GM19328 (cell line): ENCODE measurements around the gene TNFRSF21.
A peak's percentile ranks its signal among the peaks of the same experiment; 100 is the strongest.
"Not testable (repeated sequence)": the region's sequence is repeated elsewhere in the genome, so short reads cannot be mapped to it uniquely, and the experiment has no call there.

ENCODE experiments used
- ATAC-seq: cut with Tn5 transposase; IDR thresholded peaks from one replicate; pipeline ENCODE4 v1.9.1; 2021; ENCODE audit warnings: mild to moderate bottlenecking, moderate library complexity; ENCODE audit not compliant: unreplicated experiment

TNFRSF21 gene, protein sequence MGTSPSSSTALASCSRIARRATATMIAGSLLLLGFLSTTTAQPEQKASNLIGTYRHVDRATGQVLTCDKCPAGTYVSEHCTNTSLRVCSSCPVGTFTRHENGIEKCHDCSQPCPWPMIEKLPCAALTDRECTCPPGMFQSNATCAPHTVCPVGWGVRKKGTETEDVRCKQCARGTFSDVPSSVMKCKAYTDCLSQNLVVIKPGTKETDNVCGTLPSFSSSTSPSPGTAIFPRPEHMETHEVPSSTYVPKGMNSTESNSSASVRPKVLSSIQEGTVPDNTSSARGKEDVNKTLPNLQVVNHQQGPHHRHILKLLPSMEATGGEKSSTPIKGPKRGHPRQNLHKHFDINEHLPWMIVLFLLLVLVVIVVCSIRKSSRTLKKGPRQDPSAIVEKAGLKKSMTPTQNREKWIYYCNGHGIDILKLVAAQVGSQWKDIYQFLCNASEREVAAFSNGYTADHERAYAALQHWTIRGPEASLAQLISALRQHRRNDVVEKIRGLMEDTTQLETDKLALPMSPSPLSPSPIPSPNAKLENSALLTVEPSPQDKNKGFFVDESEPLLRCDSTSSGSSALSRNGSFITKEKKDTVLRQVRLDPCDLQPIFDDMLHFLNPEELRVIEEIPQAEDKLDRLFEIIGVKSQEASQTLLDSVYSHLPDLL

DNA sequence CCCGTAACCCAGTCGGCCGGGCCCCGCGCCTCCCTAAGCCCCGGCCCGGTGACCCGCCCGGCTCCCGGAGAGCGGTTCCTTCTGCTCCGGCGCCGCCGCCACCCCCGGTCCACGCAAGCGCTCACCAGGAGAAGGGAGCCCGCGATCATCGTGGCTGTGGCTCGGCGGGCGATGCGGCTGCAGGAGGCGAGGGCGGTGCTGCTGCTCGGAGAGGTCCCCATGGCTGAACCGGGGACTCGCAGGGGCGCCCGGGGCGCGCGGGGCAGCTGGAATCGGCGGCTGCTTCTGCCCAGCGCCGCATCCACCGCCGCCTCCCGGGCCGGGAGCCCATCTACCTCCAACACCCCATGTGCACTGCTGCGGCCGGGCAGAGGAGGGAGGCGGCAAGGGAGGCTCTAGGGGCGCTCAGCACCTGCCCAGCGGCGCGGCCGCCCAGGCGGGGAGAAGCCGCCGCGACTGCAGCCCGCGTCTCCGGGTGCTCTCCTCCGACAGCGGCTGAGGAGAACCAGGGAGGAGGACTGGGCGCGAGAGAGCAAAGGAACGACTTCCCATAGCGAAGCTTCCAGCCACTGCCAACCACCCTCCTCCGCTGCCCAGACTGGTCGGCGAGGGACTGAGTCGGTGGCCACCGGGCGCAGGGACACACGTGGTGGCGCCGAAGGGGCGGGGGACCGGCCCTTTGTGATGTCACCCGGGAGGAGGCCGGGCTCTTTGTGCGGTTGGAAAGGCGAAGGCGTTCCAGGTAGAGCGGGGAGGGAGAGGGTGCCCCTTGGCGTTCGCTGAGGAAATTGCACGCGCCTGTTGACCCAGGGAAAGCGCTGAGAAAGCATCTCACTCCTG is at the start of gene TNFRSF21:
TSS of gene TNFRSF21 (minus strand) at position 615 of the 840 bp plus-strand sequence. CDS start at position 221, 394 bp downstream.
- peak; percentile 98 for ATAC-seq

DNA sequence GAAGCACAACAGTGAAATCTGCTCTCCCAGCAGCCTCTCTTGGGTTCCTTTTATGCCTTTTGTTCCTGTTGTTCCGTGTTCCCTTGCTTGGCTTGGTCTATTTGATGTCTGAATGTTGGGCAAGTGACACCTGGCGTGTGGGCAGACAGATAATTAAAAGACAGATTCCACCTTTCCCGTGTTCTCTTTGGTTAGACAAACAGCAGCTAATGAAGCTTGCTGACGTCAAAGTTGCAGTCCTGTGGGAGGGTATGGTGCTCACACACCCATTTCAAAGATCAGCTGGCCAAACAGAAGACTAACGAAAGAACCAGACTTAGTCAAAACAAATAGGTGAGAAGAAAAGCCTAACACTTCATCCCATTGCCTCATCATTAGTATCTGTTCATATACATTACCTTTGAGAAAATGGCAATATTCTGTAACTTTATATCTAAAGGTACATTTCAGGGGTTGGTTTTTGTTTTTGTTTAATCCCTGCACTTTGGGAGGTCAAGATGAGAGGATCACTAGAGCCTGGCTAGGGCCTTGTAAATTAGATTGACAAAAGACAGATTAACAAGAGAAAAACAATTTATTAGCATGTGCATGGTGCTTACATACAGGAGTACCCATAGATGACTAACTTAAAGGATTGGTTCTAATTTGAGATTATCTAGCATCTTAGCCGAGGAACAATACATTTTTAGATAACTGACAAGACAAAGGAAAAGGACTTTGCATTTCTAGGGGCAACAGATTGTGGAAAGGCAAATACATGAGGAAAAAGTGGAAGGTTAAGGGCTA is 48.9 kb upstream of the TNFRSF21 start:
- ATAC-seq, result no peak

DNA sequence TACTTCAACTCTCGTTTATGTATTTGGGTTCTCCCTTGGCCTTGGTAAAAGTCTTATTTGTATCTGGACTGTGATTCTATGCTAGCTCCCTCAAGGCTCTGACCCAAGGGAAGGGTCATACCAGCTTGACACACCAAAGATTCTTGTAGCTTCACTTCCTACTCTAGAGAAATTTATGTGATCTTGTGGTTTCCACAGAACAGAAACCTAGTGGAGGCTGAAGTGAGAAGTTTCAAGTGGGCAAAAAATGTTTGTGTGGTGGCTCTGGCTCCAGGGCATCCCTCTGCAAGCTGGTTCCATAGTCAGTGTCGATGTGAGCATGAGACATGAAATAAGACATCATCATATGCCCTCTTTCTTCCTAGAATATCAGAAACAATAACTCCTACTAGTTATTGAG is 48.1 kb upstream of the TNFRSF21 start:
- ATAC-seq, result peak; percentile 53

DNA sequence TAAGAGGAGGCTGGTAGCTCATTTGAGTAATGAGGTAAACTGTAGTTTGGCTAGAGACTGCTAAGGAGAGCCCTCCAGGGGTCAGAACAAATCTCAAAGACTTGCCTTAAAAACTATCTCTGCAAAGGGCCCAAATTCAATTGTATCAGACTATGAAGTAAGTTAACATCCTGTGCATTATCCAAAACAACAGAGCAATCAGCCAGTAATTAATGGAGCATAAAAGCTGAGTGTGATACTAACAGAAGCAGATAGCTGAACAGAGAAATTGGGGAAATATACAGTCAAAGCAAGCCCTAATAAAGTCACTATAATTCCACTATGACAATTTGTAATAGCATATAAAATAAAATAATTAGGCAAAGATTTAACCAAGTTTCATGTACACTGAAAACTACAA is 45.8 kb upstream of the TNFRSF21 start:
- no peak for ATAC-seq

DNA sequence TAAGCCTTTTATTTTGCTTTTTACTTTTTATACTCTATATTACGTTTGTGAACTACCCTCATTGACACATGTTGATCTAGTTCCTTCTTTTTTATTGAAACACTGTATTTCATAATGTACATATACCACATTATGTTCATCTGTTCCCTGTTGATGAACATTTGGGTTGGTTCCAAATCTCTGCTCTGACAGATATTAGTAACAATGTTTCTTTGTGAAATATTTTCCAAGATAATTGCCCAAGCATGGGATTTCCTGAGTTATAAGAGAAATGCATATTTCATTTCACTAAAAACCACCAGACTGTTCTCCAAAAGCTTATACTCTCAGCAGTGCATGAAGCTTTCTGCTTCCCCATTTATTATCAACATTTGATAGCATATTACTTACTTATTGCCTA is 44.2 kb upstream of the TNFRSF21 start:
- ATAC-seq, result no peak

DNA sequence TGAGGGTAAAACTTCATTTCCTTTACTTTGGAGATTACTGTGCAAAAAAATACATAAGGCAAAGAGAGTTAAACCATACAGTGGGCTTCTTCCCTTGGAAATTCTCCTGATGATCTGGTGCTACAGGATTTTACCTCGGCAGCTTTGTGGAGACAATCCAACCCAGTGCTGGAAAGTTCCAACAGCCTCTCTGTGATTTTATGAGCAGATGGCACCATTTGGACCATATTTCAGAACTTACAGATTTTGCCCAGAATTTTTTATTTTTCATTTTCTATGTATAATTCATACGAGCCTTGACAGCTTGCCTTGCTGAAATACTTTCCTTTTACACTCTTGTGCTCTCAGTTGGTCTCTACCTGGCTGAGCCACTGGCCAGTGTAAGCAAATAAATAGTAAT is 43.3 kb upstream of the TNFRSF21 start:
- no peak for ATAC-seq

DNA sequence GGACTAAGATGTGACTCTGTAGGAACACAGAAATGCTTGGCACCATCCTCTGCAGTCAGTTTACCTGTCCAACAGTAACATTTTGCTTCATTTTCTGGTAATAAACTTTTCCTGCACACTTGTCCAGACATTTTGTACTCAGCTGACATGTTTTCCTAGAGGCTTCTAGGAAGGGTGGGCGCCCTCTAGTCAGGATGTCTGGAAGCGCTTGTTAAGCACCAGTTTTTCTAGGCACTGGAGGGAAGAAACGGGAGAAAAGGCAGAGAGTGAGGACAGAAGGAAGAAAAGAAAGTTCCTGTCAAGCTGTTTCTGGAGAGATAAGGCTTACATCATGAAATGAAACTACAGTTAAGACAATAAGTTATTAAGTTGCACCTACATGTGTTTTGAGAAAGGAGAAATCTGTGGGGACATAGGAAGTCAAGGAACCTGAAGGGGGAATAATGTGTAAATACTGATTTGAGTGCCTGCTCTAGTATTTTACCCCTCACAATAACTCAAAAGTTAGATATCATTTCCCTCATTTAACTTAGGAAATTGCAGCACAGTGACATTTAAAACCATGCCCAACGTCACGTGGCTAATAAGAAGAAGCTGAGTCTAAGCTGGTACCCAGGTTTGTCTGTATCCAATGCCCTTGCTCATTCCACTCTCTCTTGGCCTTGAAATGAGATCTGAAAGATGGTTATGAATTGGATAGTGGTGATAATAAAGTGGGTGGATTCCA is 42.7 kb upstream of the TNFRSF21 start:
- ATAC-seq, result no peak

DNA sequence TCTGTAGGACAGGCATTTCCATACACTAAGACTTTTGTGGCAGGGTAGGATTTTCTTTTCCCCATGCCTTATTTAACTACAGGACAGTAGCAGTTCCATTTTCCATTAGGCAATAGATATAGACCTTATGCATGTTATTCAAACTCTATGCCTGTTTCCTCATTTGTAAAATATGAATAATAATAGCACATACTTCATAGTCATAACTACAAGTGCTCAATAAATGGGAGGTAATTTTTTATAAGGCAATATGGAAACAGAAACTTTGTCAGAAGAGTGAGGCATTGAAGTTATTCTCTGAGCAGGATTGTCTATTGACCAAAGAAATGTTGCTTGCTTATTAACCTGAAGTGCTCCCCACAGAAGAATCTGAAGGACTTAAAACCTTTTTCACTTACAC is 41.9 kb upstream of the TNFRSF21 start:
- ATAC-seq, result no peak

DNA sequence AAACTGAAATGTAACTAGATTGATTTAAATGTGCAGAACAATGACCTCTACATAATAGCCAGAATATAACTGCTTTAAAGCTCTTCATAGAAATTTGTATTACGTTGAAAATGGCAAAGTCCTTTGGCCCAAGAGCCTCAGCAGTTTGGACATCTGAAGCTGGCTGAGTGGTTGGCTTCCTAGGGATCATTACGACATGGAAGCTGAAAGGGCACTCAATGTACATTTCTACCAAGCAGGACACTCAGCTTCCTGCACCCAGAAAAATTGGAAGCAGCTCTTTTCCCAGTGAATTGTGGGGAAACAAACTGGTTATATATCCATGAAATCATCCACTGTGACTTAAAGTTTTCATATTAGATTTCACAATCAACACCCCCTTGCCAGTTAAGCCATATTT is 40.2 kb upstream of the TNFRSF21 start:
- ATAC-seq, result no peak

DNA sequence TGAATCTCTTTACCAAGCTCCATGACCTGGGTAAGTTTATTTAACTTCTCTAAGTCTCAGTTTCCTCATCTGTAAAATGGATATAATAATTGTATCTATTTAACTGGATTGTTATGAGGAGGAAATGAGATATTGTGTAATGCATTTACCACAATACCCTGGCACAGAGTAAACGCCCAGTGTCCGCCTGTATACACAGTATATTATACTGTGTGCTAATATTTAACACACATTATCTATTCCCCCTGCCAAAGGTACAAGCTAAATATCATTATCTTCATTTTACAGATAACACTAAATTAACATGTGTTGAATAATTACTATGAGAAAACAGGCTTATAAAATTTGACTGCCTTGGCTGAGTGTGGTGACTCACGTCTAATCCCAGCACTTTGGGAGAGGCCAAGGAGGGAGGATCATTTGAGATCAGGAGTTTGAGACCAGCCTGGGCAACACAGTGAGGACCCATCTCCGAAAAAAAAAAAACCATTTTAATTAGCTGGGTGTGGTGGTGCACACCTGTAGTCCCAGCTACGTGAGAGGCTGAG is 38.7 kb upstream of the TNFRSF21 start:
- ATAC-seq, result no peak

DNA sequence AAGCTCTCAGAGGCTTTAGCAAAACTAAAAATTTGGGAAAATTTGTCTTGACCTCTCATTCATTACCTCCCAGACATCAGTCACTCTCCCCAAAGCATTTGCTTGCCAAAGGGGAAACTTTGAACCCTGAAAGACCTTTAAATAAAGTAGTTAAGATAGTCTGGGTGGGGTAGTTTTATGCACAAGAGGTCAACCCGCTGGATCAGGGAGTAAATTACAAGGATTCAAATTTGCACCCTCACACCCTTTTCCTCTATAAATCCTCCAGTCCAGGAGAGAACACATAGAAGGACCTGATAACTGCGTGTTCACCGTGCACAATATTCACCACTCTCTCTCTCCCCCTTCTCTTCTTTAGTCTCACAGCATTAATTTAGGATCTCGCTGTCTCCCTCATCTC is 36.1 kb upstream of the TNFRSF21 start:
- ATAC-seq, result no peak

DNA sequence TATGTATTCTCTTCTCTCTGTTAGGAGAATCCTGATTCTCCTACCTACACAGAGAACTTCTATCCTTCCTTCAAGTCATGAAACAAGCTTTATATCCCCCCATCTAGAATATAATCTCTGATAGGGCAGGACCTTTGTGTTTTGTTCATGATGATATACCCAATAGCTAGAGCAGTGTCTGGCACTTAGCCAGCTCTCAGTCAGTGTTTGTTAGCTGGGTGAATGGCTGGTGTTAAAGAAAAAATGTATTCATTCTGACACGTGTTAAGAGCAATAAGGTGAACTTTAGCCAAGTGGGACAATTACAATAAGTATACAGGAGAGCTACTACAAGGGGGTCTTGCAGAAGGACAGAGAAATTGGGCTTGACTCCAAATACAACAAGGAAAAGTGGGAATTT is 34.3 kb upstream of the TNFRSF21 start:
- ATAC-seq, result no peak

DNA sequence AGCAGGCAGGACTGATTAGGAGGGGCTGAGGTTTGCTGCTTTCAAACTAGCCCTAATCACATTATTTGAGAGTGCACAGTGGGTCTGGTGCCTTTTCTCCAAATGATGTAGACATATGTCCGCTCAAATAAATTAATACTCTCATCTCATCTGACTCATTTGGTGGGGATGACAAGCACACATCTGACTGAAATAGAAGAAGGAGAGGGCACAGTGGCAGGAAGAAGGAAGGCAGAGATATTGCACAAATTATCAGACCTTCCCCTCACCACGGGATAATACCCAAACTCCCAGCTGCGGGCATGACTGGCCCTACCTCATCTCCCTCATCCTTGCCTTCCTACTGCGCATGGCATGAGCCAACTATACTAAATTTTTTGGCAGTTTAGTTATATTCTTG is 33.9 kb upstream of the TNFRSF21 start:
- ATAC-seq, result no peak

DNA sequence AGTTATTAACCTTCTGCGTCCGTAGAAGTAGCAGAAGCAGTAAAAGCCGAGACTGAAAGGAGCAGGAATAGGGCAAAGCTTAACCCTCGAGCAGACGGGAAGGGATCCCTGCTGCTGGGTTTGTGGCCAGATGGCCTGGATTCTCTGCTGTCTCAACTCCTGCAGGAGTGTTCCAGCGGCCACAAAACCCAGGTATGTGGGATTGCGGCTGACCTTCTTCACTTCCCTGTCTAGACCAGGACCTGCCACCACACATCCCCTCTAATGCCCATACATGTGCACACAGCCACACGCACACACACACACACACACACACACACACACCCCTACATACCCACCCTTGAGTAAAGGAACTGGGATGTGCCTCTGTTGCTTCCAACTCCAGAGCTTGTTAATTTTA is 33.1 kb upstream of the TNFRSF21 start:
- no peak for ATAC-seq

DNA sequence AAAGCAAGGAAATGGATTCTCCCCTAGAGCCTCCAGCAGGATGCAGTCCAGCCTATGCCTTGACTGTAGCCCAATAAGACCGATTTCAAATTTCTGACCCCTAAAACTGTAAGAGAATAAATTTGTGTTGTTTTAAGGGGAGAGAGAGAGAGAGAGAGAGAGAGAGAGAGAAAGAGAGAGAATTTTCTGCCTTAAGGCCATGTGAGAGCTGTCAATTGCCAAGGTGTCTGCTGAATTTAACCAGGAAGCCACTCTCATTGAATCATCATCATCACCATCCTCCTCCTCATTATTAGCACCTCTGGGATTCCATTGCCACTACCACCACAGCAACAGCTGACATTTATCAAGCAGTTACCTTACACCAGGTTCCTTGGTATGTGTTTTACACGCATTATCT is 27.8 kb upstream of the TNFRSF21 start:
- ATAC-seq, result no peak

DNA sequence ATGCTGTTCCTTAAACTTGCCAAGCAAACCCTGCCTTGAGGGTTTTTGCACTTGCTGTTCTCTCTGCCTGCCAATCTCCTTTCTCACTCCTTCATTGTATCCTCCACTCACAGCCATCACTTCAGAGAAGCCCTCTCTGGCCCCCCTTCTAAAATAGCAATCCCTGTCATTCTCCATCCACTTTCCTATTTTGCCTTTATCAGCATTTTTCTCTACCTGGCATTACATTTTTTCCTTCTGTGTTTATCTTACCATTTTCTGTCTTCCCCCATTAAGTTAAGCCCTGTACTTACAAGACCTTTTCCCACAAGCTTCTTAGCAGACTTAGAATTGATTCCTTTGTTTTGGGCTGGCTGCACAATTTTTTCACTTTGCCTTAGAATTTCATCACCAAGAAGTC is 26.6 kb upstream of the TNFRSF21 start:
- no peak for ATAC-seq

DNA sequence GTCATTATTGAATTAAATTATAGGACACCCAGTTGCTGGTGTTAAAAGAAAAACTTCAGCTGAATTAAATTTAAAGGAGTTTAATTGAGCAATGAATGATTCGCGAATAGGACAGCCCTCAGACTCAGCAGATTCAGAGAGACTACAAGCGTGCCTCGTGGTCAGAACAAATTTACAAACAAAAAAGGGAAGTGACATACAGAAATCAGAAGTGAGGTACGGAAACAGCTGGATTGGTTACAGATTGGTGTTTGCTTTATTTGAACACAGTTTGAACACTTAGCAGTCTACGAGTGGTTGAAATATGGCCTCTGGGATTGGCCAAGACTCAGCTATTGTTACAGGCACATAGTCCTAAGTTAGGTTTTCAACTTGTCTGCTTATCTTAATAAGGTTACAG is 25.8 kb upstream of the TNFRSF21 start:
- peak; percentile 83 for ATAC-seq

DNA sequence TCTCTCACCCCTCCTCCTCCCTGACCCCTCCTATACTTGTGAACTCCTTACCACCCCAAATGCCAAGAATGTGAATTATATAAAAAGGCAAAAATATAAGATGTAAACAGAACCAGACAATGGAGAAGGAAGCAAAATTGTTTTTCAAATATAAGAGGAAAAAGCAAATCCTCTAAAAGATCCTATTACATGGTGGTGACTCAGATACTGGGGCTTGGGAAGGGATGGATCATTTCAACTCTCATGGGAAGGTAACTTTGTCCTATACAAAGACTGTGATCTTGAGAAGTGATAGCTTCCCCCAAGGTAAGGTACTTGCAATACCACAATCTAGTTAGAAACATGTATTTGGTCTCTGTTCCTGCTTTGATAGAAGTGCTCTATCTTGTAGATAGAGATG is 24.6 kb upstream of the TNFRSF21 start:
- no peak for ATAC-seq

DNA sequence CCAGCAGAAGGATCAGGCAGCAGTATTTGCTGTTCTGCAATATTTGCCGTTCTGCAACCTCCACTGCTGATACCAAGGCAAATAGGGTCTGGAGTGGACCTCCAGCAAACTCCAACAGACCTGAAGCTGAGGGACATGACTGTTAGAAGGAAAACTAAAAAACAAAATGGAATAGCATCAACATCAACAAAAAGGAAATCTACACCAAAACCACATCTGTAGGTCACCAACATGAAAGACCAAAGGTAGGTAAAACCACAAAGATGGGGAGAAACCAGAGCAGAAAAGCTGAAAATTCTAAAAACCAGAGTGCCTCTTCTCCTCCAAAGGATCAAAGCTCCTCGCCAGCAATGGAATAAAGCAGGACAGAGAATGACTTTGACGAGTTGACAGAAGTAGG is 18.9 kb upstream of the TNFRSF21 start:
- not testable (repeated sequence) for ATAC-seq

DNA sequence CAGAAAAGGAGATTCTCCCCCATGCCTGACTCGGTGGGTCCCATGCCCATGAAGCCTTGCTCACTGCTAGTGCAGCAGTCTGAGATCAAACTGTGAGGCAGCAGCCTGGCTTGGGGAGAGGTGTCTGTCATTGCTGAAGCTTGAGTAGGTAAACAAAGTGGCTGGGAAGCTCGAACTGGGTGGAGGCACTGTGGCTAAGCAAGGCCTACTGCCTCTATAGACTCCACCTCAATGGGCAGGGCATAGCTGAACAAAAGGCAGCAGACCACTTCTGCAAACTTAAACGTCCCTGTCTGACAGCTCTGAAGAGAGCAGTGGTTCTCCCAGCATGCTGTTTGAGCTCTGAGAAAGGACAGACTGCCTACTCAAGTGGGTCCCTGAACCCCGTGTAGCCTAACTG is 18.4 kb upstream of the TNFRSF21 start:
- ATAC-seq, result not testable (repeated sequence)
